ENCODE data around the gene CASK.

CASK gene

GRCh38 chrX:41470706-41471105 is 452.6 kb downstream of the CASK start:
- DNase-seq (ENCODE audit: low spot score) = no peak

GRCh38 chrX:41468647-41469323 is 454.6 kb downstream of the CASK start:
- no peak for DNase-seq (ENCODE audit: low spot score)
